Activated naive CD4-positive, alpha-beta T cell treated with Interleukin-2 at 50 U/mL for 16 hours (primary cell): Measurements from ENCODE around the gene CUL4A.
"Not testable (repeated sequence)": the region's sequence is repeated elsewhere in the genome, so short reads cannot be mapped to it uniquely, and the experiment has no call there.

Experiments used
- DNase-seq: peaks from one replicate; pipeline ENCODE4 v3.0.0-alpha.2; 2020

Gene CUL4A

DNA sequence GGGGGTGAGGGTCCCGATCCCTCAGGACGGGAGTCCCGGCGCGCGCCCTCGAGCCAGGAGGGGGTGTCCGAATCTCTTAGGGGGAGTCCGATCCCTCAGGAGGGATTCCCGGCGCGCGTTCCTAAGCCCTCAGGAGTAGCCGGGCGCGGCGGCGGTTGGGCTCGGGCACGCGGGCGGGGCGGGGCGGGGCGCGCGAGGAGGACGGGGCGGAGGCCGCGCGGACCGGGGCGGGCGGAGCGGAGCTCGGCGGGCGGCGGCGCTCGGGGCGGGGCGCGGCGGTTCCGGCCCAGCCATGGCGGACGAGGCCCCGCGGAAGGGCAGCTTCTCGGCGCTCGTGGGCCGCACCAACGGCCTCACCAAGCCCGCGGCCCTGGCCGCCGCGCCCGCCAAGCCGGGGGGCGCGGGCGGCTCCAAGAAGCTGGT, at the start of gene CUL4A:
TSS of gene CUL4A (plus strand) at position 278 of the 423 bp plus-strand sequence. CDS start at position 293, 15 bp downstream.
- DNase-seq: peak; percentile 73

DNA sequence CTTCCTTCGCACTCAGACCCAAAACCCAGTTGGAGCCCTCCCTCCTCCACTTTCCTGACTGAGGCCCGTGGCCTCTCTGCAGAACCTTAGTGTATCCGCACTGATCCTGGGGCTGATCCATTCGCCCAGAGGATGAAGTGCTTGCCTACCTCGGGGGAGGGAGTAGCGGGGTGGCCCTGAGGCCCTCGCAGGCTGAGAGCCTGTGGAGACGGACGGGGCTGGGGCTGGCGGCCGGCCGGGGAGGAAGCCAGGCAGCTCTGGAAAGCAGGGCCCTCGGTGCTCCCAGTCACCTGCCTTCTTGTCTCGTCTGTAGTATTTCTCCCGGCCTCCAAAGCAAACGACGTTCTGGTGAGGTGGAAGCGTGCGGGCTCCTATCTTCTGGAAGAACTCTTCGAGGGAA, 49.7 kb upstream of the CUL4A start:
- DNase-seq: no peak

DNA sequence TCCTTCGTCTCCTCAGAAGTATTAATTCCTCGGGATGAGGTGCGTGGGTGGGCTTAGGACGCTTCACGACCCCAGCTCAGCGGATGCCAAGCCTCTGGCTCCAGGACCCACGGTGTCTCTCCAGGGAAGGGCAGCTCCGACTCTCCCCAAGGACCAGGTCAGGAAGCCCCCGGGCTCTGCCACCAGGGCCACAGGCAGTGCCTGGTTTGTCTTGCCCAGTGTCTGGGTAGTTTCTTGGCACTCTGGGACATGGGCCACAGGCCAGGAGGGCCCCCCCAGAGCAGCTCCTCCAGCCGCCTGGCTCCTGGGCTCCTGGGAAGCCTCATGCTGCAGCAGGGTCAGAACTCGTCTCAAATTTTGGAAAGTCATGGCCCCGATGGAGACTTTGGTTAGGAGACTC, 48.4 kb upstream of the CUL4A start:
- no peak for DNase-seq

DNA sequence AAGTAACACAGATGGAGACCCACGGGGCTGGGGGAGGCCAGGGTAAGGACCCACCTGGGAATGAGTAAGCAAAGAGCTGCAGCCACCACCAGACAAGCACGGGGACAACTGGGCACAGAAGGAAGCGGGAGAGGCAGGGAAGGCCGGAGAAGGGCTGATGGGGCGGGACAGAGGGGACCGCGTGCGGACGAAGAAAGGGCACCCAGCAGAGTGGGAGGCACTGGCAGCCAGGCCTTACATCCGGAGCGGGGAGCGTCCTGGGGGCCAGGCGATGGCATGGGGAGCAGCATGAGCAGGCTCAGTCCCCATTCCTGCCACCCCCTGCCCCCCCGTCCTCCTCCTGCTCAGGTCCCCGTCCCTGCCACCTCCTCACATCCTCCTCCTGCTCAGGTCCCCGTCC, 48.0 kb upstream of the CUL4A start:
- DNase-seq: no peak

DNA sequence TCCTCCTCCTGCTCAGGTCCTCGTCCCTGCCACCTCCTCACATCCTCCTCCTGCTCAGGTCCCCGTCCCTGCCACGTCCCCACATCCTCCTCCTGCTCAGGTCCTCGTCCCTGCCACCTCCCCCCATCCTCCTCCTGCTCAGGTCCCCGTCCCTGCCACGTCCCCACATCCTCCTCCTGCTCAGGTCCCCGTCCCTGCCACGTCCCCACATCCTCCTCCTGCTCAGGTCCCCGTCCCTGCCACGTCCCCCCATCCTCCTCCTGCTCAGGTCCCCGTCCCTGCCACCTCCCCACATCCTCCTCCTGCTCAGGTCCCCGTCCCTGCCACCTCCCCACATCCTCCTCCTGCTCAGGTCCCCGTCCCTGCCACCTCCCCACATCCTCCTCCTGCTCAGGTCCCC, 47.4 kb upstream of the CUL4A start:
- not testable (repeated sequence) for DNase-seq

DNA sequence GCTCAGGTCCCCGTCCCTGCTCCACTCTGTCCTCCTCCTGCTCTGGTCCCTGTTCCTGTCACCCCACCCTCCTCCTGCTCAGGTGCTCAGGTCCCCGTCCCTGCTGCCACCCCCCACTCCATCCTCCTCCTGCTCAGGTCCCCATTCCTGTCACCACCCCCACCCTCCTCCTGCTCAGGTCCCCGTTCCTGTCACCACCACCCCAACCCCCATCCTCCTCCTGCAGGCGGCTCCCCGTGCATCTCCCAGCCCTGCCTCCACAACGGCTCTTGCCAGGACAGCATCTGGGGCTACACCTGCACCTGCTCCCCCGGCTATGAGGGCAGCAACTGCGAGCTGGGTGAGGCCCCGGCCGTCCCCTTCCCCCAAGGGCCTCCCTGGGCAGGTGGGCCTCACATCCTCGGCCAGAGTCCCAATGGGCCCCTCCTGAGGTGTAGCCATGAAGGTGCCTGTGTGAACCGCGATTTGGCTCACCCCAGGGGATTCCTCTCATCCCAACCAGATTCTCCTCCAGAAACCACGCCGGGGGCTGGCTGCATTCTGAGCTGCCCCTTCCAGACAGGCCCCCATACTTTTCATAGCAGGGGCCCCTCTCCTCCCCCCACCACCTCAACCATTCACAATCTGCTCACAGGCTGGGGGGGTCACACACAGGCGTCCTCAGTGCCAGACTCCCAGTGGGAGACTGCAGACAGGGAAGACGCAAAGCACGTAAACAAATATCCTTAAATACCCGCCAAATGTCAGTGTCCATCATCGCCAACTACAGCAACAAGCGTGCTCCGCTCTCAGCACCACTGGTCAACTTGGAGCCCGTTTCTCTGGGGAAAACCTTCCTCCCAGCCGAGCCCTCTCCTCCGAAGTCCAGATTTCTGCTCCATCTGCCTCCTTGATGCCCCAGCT, 46.4 kb upstream of the CUL4A start:
- DNase-seq: no peak

DNA sequence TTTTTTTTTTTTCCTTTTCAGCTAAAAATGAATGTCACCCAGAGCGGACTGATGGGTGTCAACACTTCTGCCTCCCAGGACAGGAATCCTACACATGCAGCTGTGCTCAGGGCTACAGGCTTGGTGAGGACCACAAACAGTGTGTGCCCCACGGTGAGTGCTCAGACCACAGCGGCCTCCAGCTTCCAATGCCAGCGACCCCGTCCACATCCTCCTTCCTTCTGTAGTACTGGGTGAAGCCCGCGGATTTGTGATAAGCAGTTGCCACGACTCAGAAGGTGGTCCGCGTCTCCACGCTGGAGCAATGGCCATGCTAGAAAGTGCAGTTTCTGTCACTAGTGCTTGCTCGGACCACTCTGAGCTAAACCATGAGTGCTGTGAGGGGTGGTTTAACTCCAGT, 44.9 kb upstream of the CUL4A start:
- no peak for DNase-seq

DNA sequence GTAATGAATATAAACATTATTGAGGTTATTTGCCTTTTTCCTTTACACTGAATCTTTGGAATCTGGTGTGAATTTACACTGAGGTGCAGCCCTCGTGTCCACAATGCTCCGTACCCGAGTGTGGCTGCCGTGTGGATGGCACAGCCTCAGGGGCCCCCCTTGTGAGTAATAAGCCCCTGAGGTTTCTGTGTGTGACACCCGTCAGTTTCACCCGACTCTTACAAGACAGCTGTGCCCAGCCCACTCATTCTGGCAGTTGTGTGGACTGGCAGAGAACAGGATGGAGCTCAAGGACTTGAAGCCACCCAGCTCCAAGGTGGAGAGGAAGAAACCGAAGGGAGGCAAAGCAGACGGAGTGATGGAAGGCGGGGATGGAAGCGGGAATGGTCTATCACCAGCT, 43.1 kb upstream of the CUL4A start:
- no peak for DNase-seq

DNA sequence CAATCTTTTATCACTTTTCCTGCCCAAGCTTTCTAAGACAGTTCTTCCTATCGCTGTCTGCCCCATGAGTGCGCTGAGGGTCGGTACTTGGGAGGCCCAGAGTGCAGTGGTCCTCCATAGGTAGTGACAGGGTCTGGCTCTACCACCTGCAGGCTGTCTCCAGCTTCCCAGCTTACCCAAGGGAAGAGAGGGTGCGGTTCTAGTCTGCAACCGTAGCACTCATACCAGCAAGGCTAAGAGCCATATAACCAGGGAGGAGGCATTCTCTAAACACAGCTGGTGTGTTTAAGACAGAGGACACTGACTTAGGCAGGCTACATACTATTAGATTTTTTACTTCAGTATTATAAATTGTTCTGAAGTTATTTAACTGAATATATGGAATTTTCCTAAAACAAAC, 42.7 kb upstream of the CUL4A start:
- DNase-seq: no peak

DNA sequence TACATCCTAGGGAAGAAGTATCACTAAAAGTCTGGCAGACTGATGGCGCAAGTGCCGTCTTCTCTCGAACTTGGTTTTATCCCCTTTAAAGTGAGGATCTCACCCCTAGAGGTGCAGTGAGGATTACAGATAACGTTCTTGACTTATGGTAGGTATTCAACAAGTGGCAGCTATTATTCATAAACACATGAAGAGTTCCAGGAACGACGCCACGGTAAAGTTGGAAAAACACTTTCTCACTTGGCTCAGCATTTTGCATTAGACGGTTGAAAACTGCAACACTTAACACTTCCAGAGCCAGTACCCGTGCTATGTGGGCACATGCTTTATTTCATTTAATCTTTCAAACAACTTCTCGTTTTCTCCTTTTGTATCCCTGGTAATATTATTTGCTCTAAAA, 42.3 kb upstream of the CUL4A start:
- no peak for DNase-seq

DNA sequence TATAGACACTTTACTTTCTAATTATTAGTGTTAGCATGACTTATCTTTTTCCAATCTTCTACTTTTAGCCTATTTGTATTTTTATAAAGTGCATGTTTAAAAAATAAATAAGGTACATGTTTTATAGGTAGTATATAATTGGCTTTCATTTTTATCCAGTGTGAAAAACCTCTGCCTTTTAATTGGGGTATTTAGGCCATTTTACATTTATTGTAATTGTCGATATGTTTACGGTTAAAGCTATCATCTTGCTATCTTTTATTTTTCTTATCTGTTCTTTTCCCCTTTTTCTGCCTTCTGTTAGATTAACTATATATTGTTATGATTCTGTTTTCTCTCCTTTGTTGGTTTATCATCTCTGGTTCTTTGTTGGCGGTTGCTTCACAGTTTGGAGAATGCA, 41.8 kb upstream of the CUL4A start:
- no peak for DNase-seq

DNA sequence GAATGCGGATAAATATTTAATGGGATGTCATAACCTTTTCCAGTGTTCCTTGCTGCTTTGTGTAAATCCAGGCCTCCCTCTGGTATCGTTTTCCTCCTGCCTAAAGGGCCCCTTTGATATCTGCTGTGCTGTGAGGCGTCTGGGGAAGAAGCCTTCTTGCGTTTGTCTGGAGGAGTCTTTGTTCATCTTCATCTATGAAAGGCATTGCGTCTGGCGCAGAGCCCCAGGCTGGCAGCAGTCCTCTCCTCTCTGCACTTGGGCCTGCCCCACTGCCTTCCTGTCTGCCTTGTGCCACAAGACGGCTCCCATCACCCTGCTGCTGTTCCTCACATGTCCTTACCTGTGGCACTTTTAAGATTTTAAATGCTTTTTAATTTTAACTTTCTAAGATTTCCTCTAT, 41.2 kb upstream of the CUL4A start:
- no peak for DNase-seq

DNA sequence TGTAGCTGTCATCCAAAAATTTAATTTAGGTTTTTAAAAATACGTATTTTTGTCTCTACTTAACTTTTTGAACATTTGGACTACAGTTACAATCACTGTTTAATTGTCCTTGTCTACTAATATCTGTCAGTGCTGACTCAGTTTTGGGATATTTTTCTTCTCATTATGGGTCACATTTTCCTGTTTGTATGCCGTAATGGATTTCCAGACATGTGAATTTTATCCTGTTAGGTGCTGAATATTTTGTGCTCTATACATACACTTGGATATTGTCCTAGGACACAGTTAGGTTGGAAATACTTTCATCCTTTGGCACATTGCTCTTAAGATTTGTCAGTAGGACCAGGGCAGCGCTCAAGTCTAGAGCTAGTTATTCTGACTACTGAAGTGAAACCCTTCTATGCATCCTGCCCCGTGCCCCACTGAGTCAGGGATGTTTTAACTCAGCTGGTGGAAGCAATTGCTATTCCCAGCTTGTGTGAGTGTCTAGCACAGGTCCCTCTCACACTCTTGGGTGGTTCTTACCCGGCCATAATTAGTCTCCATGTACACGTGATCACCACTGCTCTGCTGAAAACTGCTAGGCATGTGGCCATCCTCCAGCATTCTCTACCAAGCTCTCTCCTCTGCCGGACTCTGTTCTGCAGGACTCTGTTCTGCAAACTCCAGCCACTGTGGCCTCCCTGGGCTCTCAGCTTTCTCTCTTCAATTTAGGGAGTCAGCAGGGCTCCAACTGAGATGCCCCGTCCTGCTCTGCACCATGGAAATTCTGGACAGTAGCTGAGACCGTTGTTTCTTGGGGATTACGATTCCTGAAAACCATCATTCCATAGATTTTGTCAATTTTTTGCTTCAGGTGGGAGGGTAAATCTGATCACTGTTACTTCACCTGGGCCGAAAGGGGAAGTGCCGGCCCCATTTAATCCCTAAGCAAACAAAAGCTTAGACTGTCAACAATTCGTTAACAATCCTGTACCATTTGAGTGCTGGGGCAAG, 39.8 kb upstream of the CUL4A start:
- DNase-seq: no peak

DNA sequence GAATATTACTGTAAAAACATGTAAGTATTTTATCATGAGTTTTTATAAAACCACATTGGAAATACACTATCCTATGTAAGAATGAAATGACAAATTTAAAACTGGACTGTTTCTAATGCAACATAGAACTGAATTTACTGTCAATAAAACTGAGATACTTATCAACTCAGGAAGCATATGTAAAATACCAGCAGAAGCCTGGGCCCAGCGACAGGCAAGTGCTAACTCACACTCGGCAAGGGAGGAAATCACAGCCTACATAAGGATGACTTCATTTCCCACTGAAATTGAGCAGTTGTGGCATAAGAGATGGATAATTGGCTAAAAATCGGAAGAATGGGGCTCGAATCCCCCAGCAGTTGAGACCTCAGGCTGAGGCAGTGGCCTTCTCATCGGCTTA, 38.9 kb upstream of the CUL4A start:
- no peak for DNase-seq

DNA sequence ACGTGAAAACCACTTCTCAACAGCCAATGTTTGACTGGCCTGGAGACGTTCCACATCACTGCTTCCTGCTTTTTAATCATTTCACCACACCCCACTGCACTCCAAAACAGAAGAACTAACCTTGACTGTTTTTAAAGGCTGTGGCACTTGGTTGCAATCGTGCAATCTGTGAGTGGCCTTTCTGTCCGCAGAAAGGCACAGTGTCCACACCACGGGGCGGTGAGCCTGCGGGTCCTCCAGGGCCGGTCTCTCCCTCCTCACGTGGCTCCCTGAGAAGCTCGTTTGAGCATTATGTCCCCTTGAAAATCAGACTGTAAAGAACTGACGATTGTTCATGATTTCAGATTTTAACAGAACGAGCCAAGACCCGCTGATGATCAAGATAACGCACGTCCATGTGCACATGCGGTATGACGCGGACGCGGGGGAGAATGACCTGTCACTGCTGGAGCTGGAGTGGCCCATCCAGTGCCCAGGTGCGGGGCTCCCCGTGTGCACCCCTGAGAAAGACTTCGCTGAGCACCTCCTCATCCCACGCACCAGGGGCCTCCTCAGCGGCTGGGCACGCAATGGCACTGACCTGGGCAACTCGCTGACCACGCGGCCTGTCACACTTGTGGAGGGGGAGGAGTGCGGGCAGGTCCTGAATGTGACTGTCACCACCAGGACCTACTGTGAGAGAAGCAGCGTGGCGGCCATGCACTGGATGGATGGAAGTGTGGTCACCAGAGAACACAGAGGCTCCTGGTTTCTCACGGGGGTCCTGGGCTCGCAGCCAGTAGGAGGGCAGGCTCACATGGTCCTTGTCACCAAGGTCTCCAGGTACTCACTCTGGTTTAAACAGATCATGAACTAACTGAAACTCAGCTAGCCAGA, 37.9 kb upstream of the CUL4A start:
- DNase-seq: no peak

DNA sequence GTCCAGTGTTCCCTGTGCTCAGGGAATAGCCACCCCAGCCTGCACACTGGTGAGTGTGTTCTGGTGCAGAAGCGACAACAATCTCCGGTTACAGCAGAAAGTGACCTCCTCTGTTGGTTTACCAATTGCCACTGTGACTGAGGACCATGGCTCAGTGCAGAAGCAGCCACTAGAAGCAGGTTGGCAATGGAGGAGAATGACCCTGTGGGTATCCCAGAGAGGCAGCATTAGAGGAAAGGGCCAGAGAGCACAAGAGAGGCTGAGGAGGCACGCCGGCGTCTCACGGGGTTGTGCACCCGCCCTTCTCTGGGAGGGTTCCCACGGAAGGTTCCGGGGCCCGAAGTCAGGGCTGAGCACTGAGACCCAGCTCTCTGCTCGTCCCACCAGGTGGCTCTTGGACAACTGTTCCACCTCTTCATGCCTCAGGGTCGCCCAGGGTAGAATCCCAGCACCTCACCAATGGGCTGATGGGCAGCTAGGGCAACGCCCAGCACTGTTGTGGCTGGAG, 36.9 kb upstream of the CUL4A start:
- no peak for DNase-seq

DNA sequence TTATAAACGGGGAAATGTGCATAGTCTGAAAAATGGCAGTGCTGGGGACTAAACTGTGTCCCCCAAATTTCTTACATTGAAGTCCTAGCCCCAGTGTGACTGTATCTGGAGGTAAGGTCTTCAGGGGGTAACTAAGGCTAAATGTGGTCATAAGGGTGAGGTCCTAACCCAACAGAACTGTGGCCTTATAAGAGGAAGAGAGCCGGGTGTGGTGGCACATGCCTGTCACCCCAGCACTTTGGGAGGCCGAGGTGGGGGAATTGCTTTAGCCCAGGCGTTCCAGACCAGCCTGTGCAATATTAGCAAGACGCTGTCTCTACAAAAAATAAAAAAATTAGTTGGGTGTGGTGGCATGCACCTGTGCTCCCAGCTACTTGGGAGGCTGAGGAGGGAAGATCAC, 33.1 kb upstream of the CUL4A start:
- peak; percentile 61 for DNase-seq

DNA sequence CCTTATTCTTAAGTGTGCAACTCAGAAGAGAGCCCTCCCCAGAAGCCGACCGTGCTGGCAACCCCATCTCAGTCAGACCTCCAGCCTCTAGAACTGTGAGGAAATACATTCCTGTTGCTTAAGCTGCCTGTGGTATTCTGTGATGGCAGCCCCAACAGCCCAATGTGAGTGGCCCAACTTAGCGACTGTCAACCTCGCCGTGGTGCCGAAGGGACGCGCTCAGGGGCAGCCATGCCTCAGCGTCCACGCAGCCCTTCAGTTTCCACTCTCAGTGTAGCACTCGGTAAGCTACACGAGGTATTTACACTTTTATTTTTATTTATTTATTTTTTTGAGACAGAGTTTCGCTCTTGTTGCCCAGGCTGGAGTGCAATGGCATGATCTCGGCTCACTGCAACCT, 32.6 kb upstream of the CUL4A start:
- DNase-seq: no peak

DNA sequence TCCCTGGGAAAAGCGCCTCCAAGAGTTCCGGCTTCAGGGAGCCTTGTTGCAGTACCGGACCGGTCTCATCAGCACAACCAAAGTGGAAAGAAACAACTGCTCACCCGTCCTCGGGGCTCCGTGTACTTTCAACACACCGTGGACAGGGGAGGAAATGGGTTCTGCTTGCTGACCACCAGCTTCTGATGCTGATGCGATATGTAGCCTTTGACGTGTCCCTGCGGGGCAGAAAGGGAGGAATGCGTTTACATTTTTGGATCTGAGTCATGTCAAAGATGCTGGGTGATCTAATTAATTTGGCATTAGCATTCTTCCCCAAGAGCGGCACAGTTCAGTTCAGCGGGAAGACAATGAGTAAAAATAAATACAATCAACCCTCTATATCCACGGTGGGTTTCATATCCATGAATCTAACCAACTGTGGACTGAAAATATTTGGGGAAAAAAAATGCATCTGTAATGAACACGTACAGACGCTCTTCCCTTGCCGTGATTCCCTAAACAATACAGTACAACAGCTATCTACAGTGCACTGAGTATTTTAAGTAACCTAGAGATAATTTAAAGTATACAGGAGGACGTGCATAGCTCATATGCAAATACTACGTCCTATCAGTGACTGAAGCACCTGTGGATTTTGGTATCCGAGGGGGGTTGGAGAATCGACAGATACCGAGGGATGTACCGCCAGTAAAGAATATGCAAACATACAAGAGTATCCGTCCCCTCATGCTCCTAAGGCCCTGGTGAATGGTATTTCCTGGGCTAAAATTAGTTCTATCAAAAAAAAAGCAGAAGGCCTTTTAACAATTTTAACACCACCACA, 31.1 kb upstream of the CUL4A start:
- no peak for DNase-seq

DNA sequence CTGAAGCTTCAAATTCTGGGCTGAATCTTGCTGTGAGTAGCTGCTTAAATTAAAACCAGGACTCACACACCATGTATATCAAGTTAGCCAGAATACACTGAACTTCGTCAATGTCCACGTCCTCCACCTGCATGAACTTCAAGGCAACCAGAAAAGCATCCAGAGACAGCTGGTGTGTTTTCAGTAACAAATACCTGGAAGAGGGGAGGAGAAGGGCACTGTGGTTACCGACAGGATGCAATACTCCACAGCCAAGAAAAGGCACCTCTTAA, 30.6 kb upstream of the CUL4A start:
- DNase-seq: no peak

DNA sequence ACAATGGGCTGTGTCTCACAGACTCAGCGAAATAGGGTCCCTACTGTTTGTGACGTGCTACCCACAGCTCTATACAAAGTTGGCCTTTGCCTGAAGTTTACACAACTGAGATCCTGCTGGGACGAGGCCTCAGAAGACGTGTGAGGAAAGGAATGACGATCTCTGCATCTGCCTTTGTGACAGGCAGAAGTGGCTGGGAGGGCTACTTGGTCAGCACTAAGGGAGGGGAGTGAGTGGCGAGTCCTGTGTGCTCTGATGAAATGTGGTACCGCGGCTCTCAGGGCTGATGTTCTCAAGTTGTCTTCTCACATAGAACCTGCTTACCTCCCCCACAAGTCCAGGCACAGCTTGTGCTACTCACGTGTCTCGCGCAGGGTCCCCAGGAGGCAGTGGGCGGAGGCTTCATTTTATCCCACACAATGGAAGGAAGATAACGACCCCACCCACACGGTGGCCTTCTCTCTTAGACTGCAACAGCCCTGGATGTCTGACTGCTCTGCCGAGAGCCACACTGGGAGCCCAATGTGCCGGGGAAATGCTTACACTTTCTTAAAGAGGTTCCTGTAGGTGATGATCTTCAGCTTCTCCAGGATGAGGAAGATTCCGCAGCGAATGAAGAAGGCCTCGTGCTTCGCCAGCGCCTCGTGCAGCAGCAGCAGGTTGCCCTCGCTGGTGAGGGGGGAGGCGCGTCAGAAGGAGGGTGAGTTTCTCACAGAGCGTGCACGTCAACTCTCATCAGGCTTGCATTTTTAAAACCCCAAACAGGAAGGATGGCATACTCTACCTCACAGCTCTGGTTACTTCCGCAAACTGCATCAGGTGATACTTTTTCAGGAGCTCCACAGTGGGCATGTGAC, 29.8 kb upstream of the CUL4A start:
- no peak for DNase-seq
